SW 1271 (cell line): ENCODE data around the gene PKP4.
"Not testable (repeated sequence)": the region's sequence is repeated elsewhere in the genome, so short reads cannot be mapped to it uniquely, and the experiment has no call there.

Experiments
- DNase-seq, 2 experiments: peaks; one replicate each; lab custom pipeline; 2025; lab: John Stamatoyannopoulos, UW

The PKP4 gene

GRCh38 chr2:158464426-158465281, 7.9 kb downstream of the PKP4 start:
- peak in 1 of 2 experiments; percentile 30 for DNase-seq

GRCh38 chr2:158467248-158467647, 10.5 kb downstream of the PKP4 start:
- DNase-seq = no peak

GRCh38 chr2:158472829-158473228, 16.1 kb downstream of the PKP4 start:
- not testable (repeated sequence) for DNase-seq

- not testable (repeated sequence) for DNase-seq
Observed at GRCh38 chr2:158473300-158473699, 16.5 kb downstream of the PKP4 start.

- no peak for DNase-seq
Observed at GRCh38 chr2:158473719-158474392, 17.1 kb downstream of the PKP4 start.

- DNase-seq = not testable (repeated sequence)
Observed at GRCh38 chr2:158474526-158475011, 17.8 kb downstream of the PKP4 start.

- DNase-seq = no peak
Observed at GRCh38 chr2:158477202-158477601, 20.4 kb downstream of the PKP4 start.

- DNase-seq = no peak
Observed at GRCh38 chr2:158478237-158478636, 21.5 kb downstream of the PKP4 start.

- no peak for DNase-seq
Observed at GRCh38 chr2:158478816-158479215, 22.1 kb downstream of the PKP4 start.

- DNase-seq = no peak
Observed at GRCh38 chr2:158481116-158481515, 24.4 kb downstream of the PKP4 start.

- no peak for DNase-seq
Observed at GRCh38 chr2:158482594-158482993, 25.8 kb downstream of the PKP4 start.

- no peak for DNase-seq
Observed at GRCh38 chr2:158484892-158485556, 28.3 kb downstream of the PKP4 start.

GRCh38 chr2:158486150-158486969, 29.6 kb downstream of the PKP4 start:
- DNase-seq = no peak

- DNase-seq = no peak
Observed at GRCh38 chr2:158486970-158487325, 30.2 kb downstream of the PKP4 start.

- DNase-seq = no peak
Observed at GRCh38 chr2:158487419-158487818, 30.7 kb downstream of the PKP4 start.

- DNase-seq = no peak
Observed at GRCh38 chr2:158488442-158489216, 31.9 kb downstream of the PKP4 start.

GRCh38 chr2:158489366-158490112, 32.8 kb downstream of the PKP4 start:
- no peak for DNase-seq

GRCh38 chr2:158491072-158491471, 34.3 kb downstream of the PKP4 start:
- no peak for DNase-seq

GRCh38 chr2:158493458-158493857, 36.7 kb downstream of the PKP4 start:
- DNase-seq = no peak

GRCh38 chr2:158495175-158495574, 38.4 kb downstream of the PKP4 start:
- DNase-seq = no peak
